ENCODE measurements around the gene SPRTN.

The SPRTN gene

GRCh38 chr1:231383159-231383860, 45.2 kb downstream of the SPRTN start:
- no peak for DNase-seq

GRCh38 chr1:231384696-231385415, 46.8 kb downstream of the SPRTN start:
- no peak for DNase-seq

- no peak for DNase-seq
These were observed 47.3 kb downstream of the SPRTN start for GRCh38 chr1:231385416-231385748.

GRCh38 chr1:231386466-231386865, 48.4 kb downstream of the SPRTN start:
- DNase-seq = no peak

GRCh38 chr1:231387770-231388669, 49.9 kb downstream of the SPRTN start:
- no peak for DNase-seq

GRCh38 chr1:231390071-231390470, 52.0 kb downstream of the SPRTN start:
- DNase-seq = no peak

- no peak for DNase-seq
These were observed 54.5 kb downstream of the SPRTN start for GRCh38 chr1:231392389-231393131.

GRCh38 chr1:231393668-231394067, 55.6 kb downstream of the SPRTN start:
- DNase-seq = no peak

- DNase-seq = no peak
These were observed 57.2 kb downstream of the SPRTN start for GRCh38 chr1:231395076-231395997.

- no peak for DNase-seq
These were observed 57.9 kb downstream of the SPRTN start for GRCh38 chr1:231395998-231396390.

- DNase-seq = no peak
These were observed 58.5 kb downstream of the SPRTN start for GRCh38 chr1:231396643-231397042.

- DNase-seq = no peak
These were observed 60.0 kb downstream of the SPRTN start for GRCh38 chr1:231397886-231398671.

- no peak for DNase-seq
These were observed 63.4 kb downstream of the SPRTN start for GRCh38 chr1:231401478-231401877.

- DNase-seq = no peak
These were observed 66.2 kb downstream of the SPRTN start for GRCh38 chr1:231404318-231404717.

All from NCI-H1092 (cell line).